HepG2 (cell line): ENCODE measurements around the gene SMDT1. TPM values are rescaled to one million over a fixed set of nuclear protein-coding genes. Genes with fewer than 3 reads are reported as not detected.

Source experiments
- ADNP ChIP-seq: sonication (generic); formaldehyde crosslinking; IDR thresholded peaks from 2 replicates; pipeline ENCODE4 v1.4.0; 2020; ENCODE audit warnings: missing genetic modification reagents
- CCAR2 ChIP-seq: fragments of 200-400 bp; formaldehyde crosslinking; optimal IDR thresholded peaks from 2 replicates; pipeline ENCODE3; 2018; ENCODE audit warnings: low read depth, mild to moderate bottlenecking, low read length, moderate library complexity
- DDIT3 ChIP-seq: sonication (generic); formaldehyde crosslinking; IDR thresholded peaks from 2 replicates; pipeline ENCODE4 v1.4.0; 2020; ENCODE audit warnings: mild to moderate bottlenecking, missing genetic modification reagents
- EED ChIP-seq: sonication (generic); formaldehyde crosslinking; IDR thresholded peaks from 2 replicates; pipeline ENCODE4 v1.5.0; 2020; ENCODE audit warnings: mild to moderate bottlenecking, missing genetic modification reagents
- IRF2 ChIP-seq: IDR thresholded peaks from 2 replicates; pipeline ENCODE4 v1.6.1; 2018; ENCODE audit warnings: missing genetic modification reagents, missing compliant biosample characterization
- MZF1 ChIP-seq: sonication (generic); formaldehyde crosslinking; IDR thresholded peaks from 2 replicates; pipeline ENCODE4 v1.8.1; 2023; ENCODE audit warnings: mild to moderate bottlenecking, missing genetic modification reagents, borderline replicate concordance
- POLR2A ChIP-seq, 2 experiments: IDR thresholded peaks; 2 replicates each; pipeline ENCODE4 v1.6.1; 2011; ENCODE audit warnings: low read depth in 2 of 2, low read length in 2 of 2, mild to moderate bottlenecking in 1 of 2, moderate library complexity in 1 of 2; ENCODE audit not compliant: insufficient read depth in 1 of 2
- SP4 ChIP-seq: sonication (generic); formaldehyde crosslinking; IDR thresholded peaks from 2 replicates; pipeline ENCODE4 v1.8.1; 2023; ENCODE audit warnings: mild to moderate bottlenecking, missing genetic modification reagents
- TEF ChIP-seq: sonication (generic); formaldehyde crosslinking; IDR thresholded peaks from 2 replicates; pipeline ENCODE4 v1.5.0; 2020; ENCODE audit warnings: missing genetic modification reagents
- THYN1 ChIP-seq: sonication (generic); formaldehyde crosslinking; IDR thresholded peaks from 2 replicates; pipeline ENCODE4 v1.8.1; 2023; ENCODE audit warnings: low read depth, mild to moderate bottlenecking, moderate library complexity, missing genetic modification reagents, borderline replicate concordance
- ZNF468 ChIP-seq: sonication (generic); formaldehyde crosslinking; IDR thresholded peaks from 2 replicates; pipeline ENCODE4 v1.8.0; 2022; ENCODE audit warnings: mild to moderate bottlenecking, moderate library complexity, missing genetic modification reagents
- ZNF766 ChIP-seq: sonication (generic); formaldehyde crosslinking; IDR thresholded peaks from 2 replicates; pipeline ENCODE4 v1.5.0; 2020; ENCODE audit warnings: missing genetic modification reagents, borderline replicate concordance
- polyA plus RNA-seq, 8 experiments: library from polyadenylated mRNA; depleted of rRNA in 3 of 8; stranded (reverse) in 7 of 8; unstranded in 1 of 8; fragments of >200 nt; fragmentation: Illumina TruSeq in 4 of 8; extraction: Trizol in 4 of 8; gene quantifications; 2 replicates each; pipeline versions ENCODE4 v1.2.1 to v1.2.3, GENCODE V29; 2011 to 2016; ENCODE audit warnings: low read depth in 4 of 8, missing spikeins in 1 of 8, mixed read lengths in 1 of 8; ENCODE audit not compliant: insufficient read depth in 1 of 8
- total RNA-seq, 5 experiments: library from RNA; depleted of rRNA; stranded (reverse); fragments of >200 nt; fragmentation: Illumina TruSeq; extraction: Trizol; gene quantifications; 2 replicates each; pipeline ENCODE4 v1.2.3, GENCODE V29; 2016; ENCODE audit warnings: low read depth in 1 of 5
- TF ChIP-seq, protein P1 (sequence below): IDR thresholded peaks from 2 replicates; pipeline ENCODE4 v1.6.1; 2016; ENCODE audit warnings: mild to moderate bottlenecking, missing biosample characterization, missing genetic modification reagents
- TF ChIP-seq, protein P2 (sequence below): sonication (generic); formaldehyde crosslinking; IDR thresholded peaks from 2 replicates; pipeline ENCODE4 v1.4.0; 2020; ENCODE audit warnings: missing genetic modification reagents
- TF ChIP-seq, protein P3 (sequence below): sonication (generic); formaldehyde crosslinking; IDR thresholded peaks from 2 replicates; pipeline ENCODE4 v1.4.0; 2020; ENCODE audit warnings: missing genetic modification reagents, borderline replicate concordance
- TF ChIP-seq, protein P4 (sequence below): IDR thresholded peaks from 2 replicates; pipeline ENCODE4 v1.6.1; 2018; ENCODE audit warnings: missing genetic modification reagents, mild to moderate bottlenecking, missing compliant biosample characterization
- TF ChIP-seq, protein P5 (sequence below): sonication (generic); formaldehyde crosslinking; IDR thresholded peaks from 2 replicates; pipeline ENCODE4 v1.5.0; 2020; ENCODE audit warnings: missing genetic modification reagents

SMDT1 gene
- total and polyA plus RNA-seq, 2 of the 13 experiments (the other 11 are each of a cell fraction or from before 2014, with no cell fraction given): 8.3 to 26.6 TPM

DNA sequence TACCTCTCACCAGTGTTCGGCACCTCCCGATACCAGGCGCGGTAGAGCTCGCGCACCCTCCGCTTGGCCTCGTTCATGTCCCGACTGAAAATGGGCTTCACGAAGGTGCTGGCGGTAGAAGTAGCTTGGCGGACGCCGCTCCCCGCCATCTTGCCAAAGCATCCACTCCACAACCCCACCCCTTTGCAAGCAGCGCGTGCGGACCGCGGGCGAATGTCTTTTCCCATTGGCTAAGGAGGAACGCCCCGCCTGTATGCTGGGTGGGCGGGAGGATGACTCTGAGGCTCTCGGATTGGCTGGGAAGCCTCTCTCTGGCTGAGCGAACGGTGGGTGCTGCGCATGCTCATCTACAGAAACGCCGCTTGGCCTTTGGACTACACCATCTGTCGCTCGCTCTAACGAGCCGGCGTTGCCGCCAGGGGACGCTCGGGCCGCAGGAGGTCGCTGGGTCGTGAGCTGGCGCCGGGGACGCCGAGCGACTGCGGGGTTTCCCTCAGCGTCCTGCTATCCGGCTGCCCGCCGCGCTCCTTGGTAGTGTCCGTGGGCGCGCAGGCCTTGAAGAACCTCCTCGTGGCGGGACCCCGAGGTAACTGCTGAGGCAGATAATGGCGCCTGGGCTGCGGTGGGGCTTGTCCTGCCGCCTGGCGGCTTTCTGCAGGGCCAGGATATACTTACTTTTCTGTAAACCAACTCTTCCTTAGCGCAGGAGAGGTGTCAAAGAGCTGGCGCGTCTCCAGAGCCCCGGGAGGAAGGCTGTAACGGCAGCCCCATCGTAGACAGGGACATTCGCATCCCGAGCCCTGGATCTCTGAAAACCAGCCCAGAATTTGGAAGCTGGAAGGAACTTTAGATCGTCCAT lies 11.3 kb downstream of the SMDT1 start, which contains the start of gene NDUFA6 (continued):
- peak; percentile 80 for TF ChIP-seq IRF2 (CRISPR knock-in tag)
- TF ChIP-seq, protein P1, sequence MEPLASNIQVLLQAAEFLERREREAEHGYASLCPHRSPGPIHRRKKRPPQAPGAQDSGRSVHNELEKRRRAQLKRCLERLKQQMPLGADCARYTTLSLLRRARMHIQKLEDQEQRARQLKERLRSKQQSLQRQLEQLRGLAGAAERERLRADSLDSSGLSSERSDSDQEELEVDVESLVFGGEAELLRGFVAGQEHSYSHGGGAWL (CRISPR knock-in tag): no peak
- TF ChIP-seq CCAR2: no peak
- TF ChIP-seq, protein P2, sequence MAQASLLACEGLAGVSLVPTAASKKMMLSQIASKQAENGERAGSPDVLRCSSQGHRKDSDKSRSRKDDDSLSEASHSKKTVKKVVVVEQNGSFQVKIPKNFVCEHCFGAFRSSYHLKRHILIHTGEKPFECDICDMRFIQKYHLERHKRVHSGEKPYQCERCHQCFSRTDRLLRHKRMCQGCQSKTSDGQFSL (CRISPR knock-in tag): 0 out of 2 replicates have a peak, but pooled peaks have one; percentile 40
- peak; percentile 50 for TF ChIP-seq SP4 (CRISPR knock-in tag)
- TF ChIP-seq THYN1 (CRISPR knock-in tag): no peak
- TF ChIP-seq, protein P3, sequence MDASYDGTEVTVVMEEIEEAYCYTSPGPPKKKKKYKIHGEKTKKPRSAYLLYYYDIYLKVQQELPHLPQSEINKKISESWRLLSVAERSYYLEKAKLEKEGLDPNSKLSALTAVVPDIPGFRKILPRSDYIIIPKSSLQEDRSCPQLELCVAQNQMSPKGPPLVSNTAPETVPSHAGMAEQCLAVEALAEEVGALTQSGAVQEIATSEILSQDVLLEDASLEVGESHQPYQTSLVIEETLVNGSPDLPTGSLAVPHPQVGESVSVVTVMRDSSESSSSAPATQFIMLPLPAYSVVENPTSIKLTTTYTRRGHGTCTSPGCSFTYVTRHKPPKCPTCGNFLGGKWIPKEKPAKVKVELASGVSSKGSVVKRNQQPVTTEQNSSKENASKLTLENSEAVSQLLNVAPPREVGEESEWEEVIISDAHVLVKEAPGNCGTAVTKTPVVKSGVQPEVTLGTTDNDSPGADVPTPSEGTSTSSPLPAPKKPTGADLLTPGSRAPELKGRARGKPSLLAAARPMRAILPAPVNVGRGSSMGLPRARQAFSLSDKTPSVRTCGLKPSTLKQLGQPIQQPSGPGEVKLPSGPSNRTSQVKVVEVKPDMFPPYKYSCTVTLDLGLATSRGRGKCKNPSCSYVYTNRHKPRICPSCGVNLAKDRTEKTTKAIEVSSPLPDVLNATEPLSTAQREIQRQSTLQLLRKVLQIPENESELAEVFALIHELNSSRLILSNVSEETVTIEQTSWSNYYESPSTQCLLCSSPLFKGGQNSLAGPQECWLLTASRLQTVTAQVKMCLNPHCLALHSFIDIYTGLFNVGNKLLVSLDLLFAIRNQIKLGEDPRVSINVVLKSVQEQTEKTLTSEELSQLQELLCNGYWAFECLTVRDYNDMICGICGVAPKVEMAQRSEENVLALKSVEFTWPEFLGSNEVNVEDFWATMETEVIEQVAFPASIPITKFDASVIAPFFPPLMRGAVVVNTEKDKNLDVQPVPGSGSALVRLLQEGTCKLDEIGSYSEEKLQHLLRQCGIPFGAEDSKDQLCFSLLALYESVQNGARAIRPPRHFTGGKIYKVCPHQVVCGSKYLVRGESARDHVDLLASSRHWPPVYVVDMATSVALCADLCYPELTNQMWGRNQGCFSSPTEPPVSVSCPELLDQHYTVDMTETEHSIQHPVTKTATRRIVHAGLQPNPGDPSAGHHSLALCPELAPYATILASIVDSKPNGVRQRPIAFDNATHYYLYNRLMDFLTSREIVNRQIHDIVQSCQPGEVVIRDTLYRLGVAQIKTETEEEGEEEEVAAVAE (CRISPR knock-in tag): peak; percentile 96
- 0 out of 2 replicates have a peak, but pooled peaks have one; percentile 26 for TF ChIP-seq ZNF468 (CRISPR knock-in tag)
- TF ChIP-seq, protein P4, sequence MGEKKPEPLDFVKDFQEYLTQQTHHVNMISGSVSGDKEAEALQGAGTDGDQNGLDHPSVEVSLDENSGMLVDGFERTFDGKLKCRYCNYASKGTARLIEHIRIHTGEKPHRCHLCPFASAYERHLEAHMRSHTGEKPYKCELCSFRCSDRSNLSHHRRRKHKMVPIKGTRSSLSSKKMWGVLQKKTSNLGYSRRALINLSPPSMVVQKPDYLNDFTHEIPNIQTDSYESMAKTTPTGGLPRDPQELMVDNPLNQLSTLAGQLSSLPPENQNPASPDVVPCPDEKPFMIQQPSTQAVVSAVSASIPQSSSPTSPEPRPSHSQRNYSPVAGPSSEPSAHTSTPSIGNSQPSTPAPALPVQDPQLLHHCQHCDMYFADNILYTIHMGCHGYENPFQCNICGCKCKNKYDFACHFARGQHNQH (CRISPR knock-in tag): 0 out of 2 replicates have a peak, but pooled peaks have one; percentile 69
- TF ChIP-seq MZF1 (CRISPR knock-in tag): peak; percentile 66; the same call in 1 of the 2 replicates
- TF ChIP-seq, protein P5, sequence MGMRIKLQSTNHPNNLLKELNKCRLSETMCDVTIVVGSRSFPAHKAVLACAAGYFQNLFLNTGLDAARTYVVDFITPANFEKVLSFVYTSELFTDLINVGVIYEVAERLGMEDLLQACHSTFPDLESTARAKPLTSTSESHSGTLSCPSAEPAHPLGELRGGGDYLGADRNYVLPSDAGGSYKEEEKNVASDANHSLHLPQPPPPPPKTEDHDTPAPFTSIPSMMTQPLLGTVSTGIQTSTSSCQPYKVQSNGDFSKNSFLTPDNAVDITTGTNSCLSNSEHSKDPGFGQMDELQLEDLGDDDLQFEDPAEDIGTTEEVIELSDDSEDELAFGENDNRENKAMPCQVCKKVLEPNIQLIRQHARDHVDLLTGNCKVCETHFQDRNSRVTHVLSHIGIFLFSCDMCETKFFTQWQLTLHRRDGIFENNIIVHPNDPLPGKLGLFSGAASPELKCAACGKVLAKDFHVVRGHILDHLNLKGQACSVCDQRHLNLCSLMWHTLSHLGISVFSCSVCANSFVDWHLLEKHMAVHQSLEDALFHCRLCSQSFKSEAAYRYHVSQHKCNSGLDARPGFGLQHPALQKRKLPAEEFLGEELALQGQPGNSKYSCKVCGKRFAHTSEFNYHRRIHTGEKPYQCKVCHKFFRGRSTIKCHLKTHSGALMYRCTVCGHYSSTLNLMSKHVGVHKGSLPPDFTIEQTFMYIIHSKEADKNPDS (CRISPR knock-in tag): no peak
- peak; percentile 51; the same call in 1 of the 2 replicates for TF ChIP-seq TEF (CRISPR knock-in tag)
- no peak for TF ChIP-seq DDIT3 (CRISPR knock-in tag)
- TF ChIP-seq ADNP (CRISPR knock-in tag): peak; percentile 44; the same call in 1 of the 2 replicates
- 0 out of 2 replicates have a peak, but pooled peaks have one; percentile 52 for TF ChIP-seq EED
- TF ChIP-seq ZNF766 (CRISPR knock-in tag): peak; percentile 25; the same call in 1 of the 2 replicates
- TF ChIP-seq POLR2A (IDR thresholded peaks at IDR 0.05; ENCODE audit: insufficient read depth in 1 of 2, low read depth in 2 of 2, low read length in 2 of 2): peak; percentile 86 to 96
